HG03565 (cell line): Measurements from ENCODE around the gene UBL5.

Experiments used
- ATAC-seq: cut with Tn5 transposase; IDR thresholded peaks from one replicate; pipeline ENCODE4 v1.9.1; 2021; ENCODE audit warnings: mild to moderate bottlenecking, moderate library complexity; ENCODE audit not compliant: unreplicated experiment

UBL5 gene

GRCh38 chr19:9849791-9850190 lies 22.1 kb downstream of the UBL5 start:
- no peak for ATAC-seq

DNA sequence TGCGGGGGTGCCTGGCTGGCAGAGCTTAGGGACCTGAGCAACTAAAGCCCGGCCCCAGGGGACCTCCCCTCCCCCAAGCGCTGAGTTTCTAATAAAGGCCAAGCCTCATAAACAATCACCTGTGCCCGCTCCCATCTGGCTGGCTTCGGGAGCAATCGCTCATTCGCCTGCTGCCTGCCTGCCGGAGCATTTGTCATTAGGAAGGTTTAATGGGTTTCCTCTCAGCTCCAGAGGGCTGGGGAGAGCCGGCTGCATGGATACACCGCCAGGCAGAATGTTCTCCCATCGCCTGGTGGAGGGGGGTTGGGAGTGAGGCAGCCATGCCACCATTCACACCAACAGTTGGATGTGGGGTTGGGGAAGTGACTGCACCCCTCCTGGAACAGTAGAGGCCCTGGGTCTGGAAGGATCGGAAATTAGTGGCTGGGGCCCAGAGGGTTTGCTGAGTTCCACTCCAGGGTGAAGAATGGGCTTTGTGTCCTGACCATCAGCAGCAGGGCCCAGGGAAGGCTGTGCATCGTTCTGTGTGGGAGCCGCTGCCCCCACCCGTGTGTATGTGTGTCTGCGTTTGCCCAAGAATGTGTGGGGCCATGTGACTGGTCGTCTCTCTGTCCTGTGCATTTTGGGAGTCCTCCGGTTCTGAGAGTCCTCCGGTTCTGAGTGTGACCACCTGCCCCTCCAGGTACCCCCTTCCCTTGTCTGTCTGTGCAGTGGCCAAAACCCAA lies 22.7 kb downstream of the UBL5 start:
- ATAC-seq, result no peak

GRCh38 chr19:9854282-9854846 lies 26.6 kb downstream of the UBL5 start:
- no peak for ATAC-seq

- no peak for ATAC-seq
These were observed 28.9 kb downstream of the UBL5 start for GRCh38 chr19:9856609-9857008.

DNA sequence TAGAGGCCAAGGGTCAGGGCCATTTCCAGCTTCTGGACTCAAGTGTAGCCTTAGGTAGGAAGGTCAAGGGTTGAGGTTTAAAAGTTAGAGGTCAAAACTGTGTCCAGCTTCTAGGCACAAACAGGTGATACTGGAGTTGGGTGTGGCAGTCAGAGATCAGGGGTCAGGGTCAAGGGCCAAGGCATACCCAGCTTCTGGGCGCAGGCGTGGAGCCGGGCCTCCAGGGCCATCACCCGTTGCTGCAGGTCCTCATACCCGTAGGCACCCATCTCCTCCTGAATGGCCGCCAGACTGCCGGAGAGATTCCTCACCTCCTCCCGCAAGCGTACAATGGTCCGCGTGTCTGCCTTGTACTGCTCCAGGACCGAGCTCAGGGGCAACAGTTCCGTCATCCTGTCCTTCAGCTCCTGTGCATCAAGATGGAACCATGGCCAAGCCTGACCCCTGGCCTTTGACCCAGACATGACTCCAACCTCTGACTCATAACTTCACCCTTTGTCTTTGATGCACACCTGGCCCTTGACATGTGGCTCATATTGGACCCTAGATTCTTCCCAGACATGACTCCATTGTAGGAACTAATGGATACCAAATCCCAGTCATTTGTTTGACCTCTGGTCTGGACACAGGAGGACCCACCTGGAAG lies 29.5 kb downstream of the UBL5 start:
- no peak for ATAC-seq

GRCh38 chr19:9857920-9858746 lies 30.4 kb downstream of the UBL5 start:
- no peak for ATAC-seq

DNA sequence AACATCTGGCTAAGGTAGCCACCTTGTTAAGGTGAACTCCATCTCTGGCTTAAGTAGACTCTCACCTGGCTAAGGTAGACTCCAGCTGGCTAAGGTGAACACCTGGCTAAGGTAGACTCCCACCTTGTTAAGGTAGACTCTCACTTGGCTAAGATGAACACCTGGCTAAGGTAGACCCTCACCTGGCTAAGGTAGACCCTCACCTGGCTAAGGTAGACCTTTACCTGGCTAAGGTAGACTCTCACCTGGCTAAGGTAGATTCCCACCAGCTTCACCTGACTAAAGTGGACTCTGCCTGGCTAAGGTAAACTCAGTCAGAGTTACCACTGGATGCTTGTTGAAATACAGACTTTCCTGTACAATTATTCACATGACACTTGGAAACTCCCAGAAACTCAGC lies 31.0 kb downstream of the UBL5 start:
- ATAC-seq, result no peak

DNA sequence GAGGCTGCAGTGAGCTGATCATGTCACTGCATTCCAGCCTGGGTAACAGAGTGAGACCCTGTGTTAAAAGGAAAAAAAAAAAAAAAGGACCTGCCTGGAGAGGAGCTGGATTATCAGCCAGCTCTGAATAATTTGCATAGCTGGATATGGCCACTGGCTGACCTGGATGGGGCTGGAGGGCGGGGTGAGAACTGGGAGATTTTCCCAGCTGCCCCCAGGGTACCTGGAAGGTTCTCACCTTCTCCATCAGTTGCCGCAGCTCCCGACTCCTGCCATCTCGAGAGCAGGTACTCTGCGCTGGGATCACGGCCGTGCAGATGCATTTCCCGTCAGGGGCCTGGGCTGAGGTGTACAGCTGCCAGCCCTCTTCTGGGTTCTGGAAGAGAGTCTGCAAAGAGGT lies 32.7 kb downstream of the UBL5 start:
- ATAC-seq, result no peak

- ATAC-seq, result no peak
These were observed 33.8 kb downstream of the UBL5 start for GRCh38 chr19:9861503-9861902.

- ATAC-seq, result no peak
These were observed 35.2 kb downstream of the UBL5 start for GRCh38 chr19:9862938-9863337.

DNA sequence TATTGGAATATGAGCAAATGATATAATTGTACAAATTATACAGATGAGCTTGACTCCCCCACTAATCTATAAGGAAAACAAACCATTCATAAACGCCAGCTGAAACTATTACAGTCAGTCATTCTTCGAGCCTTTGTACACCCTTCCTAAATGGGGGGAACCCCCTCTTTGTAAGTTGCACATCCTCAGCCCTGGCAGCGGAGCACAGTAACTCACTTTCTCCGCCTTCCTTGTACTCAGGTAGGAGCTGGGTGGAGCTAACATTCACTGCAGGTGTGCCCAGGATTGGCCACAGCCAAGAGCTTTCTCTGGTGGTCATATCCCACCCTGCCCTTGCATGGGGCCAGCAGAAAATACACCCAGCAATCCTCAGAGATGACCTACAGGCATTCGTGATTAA lies 36.0 kb downstream of the UBL5 start:
- no peak for ATAC-seq

DNA sequence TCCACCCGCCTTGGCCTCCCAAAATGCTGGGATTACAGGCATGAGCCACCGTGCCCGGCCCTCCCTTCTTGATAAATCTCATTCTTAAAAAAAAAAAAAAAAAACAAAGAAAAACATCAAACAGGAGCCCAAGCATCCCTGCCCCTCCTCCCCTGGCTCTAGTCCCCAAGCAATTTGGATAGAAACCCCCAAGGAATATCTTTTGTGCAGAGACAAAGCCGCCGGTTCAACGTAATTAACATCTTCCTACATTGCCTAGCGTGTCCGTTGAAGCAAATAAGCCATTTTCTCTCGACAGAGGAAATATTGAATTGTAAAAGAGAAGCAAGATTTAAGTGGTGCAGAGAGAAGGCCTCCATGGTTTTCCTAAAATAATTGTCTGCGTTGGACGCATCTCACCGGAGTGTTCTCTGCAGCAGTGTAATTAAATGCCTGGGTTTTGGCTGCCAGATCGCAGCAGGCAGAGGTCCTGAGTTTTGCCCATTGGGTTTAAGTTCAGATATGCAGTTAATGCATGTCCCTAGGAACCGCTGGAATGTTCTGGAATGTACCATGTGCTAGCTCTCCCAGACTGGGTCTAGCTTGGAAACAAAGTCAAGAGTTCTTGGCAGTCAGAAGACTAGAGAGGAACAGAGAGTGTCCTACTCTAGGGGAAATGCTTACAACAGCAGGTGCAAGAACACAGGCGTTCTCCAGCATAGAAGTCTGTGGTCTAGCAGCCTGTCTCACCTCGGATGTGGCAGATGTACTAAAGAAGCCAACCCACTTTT lies 38.2 kb downstream of the UBL5 start:
- ATAC-seq, result no peak

DNA sequence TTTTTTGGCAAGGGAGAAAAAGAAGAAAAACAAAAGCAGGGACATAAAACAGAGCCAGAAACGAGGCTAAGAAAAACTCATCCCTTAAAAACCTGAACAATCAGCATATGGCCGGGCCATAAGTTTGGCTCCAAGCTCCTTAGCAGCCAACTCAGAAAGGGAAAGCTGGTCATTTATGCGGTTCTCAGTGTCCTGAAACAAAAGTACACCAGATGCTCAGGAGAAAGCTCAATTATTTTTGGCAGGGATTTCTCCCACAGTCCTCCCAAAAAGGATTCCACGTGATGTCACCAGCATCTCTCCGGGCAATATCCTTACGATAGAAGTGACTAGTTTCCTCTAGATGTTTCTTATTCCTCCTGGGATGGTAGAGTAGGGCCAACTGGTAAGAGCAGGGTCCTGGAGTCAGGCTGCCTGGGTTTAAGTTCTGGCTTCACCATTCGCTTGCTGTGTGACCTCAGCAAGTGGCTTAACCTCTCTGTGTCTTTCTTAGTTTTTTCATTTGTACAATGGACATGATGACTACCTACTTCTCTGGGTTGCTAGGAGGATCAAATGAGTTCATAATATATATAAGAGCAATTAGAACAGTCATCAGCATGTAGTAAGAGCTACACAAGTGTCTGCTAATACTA lies 41.4 kb downstream of the UBL5 start:
- no peak for ATAC-seq

- ATAC-seq, result no peak
These were observed 44.1 kb downstream of the UBL5 start for GRCh38 chr19:9871626-9872338.

GRCh38 chr19:9872618-9873242 lies 45.0 kb downstream of the UBL5 start:
- no peak for ATAC-seq

DNA sequence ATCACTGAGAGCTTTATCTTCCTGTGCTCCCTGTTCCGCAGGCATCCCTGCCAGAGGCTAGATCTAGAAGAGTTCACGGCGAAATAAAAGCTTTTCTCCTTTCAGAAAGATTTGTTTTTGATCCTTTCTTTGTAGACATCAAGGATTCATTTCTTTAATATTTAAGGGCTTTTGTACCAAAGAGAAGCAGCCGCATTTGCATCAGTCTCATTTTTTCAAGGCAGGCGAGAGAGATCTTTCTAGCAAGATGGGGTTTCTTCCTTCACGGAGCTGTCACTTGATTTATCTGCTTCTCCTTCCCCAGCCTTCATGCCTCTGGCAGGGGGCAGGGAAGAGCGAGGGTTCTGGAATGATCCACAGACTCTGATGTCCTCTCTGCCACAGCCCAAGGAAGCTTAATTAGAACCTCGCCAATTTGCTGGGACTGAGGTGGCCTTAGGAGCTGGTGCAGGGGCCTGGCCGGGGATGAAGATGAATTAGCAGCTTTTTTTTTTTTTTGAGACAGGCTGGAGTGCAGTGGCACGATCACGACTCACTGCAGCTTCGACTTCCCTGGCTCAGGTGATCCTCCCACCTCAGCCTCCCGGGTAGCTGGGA lies 47.4 kb downstream of the UBL5 start:
- no peak for ATAC-seq

GRCh38 chr19:9875796-9876195 lies 48.1 kb downstream of the UBL5 start:
- no peak for ATAC-seq

DNA sequence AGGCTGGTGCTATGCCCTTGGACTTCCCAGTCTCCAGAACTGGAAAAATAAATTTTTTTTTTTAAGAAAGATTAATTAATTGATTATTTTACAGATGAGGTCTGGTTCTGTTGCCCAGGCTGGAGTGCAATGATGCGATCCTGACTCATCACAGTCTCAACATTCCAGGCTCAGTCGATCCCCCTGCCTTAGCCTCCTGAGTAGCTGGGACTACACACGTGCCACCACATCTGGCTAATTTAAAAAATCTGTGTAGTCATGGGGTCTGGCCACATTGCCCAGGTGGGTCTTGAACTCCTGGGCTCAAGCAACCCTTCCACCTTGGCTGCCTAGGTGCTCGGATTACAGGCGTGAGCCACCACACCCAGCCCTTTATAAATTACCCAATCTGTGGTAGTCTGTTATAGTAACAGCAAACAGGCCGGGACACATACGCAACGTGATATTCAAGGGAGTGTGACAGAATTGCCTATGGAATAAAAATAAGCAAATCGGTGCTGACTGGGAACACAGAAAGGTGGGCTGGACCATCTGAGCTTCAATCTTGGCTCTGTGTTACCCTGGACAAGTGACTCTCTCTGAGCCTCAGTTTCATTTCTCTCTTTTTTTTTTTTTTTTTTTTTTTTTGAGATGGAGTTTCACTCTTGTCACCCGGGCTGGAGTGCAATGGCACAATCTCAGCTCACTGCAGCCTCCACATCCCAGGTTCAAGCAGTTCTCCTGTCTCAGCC lies 50.2 kb downstream of the UBL5 start:
- ATAC-seq, result no peak
